WTC11 (cell line): ENCODE results near the gene NCK1. TPM values are rescaled to one million over a fixed set of nuclear protein-coding genes. Genes with fewer than 3 reads are reported as not detected.

ENCODE experiments used
- ATAC-seq: fragments of 200-7000 bp; cut with Tn5 transposase; 2 replicates; pipeline ENCODE4 v1.10.0; 2021; ENCODE audit warnings: mild to moderate bottlenecking, moderate library complexity
- CTCF ChIA-PET: fragments of 300-600 bp; sonication (Branson Sonifier 250); formaldehyde crosslinking; loops from one replicate; lab custom pipeline; 2021; ENCODE audit warnings: antibody characterized with exemption; lab: Charles Lee
- POLR2A ChIA-PET: fragments of 350-600 bp; sonication (Branson Sonifier 250); formaldehyde crosslinking; loops from one replicate; lab custom pipeline; 2021; ENCODE audit warnings: antibody characterized with exemption; lab: Charles Lee
- DNase-seq: peaks from one replicate; pipeline ENCODE4 v3.0.0; 2021; ENCODE audit warnings: low spot score
- H3K27ac Mint-ChIP-seq: 2 replicates; pipeline ENCODE4 v1.8.0; 2021; ENCODE audit warnings: mixed read lengths
- H3K27me3 Mint-ChIP-seq: 2 replicates; pipeline ENCODE4 v1.8.0; 2021; ENCODE audit warnings: low read depth, mild to moderate bottlenecking, moderate library complexity, mixed read lengths
- H3K36me3 Mint-ChIP-seq: 2 replicates; pipeline ENCODE4 v1.8.0; 2021; ENCODE audit warnings: mixed read lengths
- H3K4me1 Mint-ChIP-seq: 2 replicates; pipeline ENCODE4 v1.8.0; 2022; ENCODE audit warnings: mixed read lengths
- H3K4me3 Mint-ChIP-seq: 2 replicates; pipeline ENCODE4 v1.8.0; 2021; ENCODE audit warnings: mild to moderate bottlenecking, moderate library complexity, mixed read lengths
- H3K9me3 Mint-ChIP-seq: 2 replicates; pipeline ENCODE4 v1.8.0; 2021; ENCODE audit warnings: mixed read lengths
- AFF4 ChIP-seq: sonication (generic); formaldehyde crosslinking; IDR thresholded peaks from 2 replicates; pipeline ENCODE4 v1.8.1; 2023; ENCODE audit warnings: mild to moderate bottlenecking, missing genetic modification reagents, borderline replicate concordance
- ATF2 ChIP-seq: sonication (generic); formaldehyde crosslinking; IDR thresholded peaks from 2 replicates; pipeline ENCODE4 v1.8.1; 2022; ENCODE audit warnings: low read depth, missing genetic modification reagents, borderline replicate concordance
- CREB1 ChIP-seq: sonication (generic); formaldehyde crosslinking; IDR thresholded peaks from 2 replicates; pipeline ENCODE4 v1.8.0; 2023; ENCODE audit warnings: mild to moderate bottlenecking, missing genetic modification reagents
- ERG ChIP-seq: fragments of 250-450 bp; sonication (Bioruptor Pico); IDR thresholded peaks from 2 replicates; pipeline ENCODE4 v1.8.0; 2021; ENCODE audit warnings: mild to moderate bottlenecking
- ESRRA ChIP-seq: sonication (generic); formaldehyde crosslinking; IDR thresholded peaks from 2 replicates; pipeline ENCODE4 v1.8.1; 2022; ENCODE audit warnings: mild to moderate bottlenecking, missing genetic modification reagents, borderline replicate concordance
- JUN ChIP-seq: sonication (generic); formaldehyde crosslinking; IDR thresholded peaks from 2 replicates; pipeline ENCODE4 v1.8.0; 2023; ENCODE audit warnings: mild to moderate bottlenecking, missing genetic modification reagents
- NFE2L1 ChIP-seq: sonication (generic); formaldehyde crosslinking; IDR thresholded peaks from 2 replicates; pipeline ENCODE4 v1.8.1; 2023; ENCODE audit warnings: missing genetic modification reagents
- NFYB ChIP-seq: sonication (generic); formaldehyde crosslinking; conservative IDR thresholded peaks from 2 replicates; pipeline ENCODE4 v1.8.0; 2022; ENCODE audit warnings: low read depth, missing genetic modification reagents
- NR2C2 ChIP-seq: sonication (generic); formaldehyde crosslinking; IDR thresholded peaks from 2 replicates; pipeline ENCODE4 v1.8.0; 2022; ENCODE audit warnings: mild to moderate bottlenecking, missing genetic modification reagents
- PRDM15 ChIP-seq: sonication (generic); formaldehyde crosslinking; IDR thresholded peaks from 2 replicates; pipeline ENCODE4 v1.8.0; 2022; ENCODE audit warnings: missing genetic modification reagents
- STAT6 ChIP-seq: sonication (generic); formaldehyde crosslinking; conservative IDR thresholded peaks from 2 replicates; pipeline ENCODE4 v1.8.1; 2023; ENCODE audit warnings: mild to moderate bottlenecking, low read depth, missing genetic modification reagents, moderate library complexity
- ZBTB43 ChIP-seq: sonication (generic); formaldehyde crosslinking; IDR thresholded peaks from 2 replicates; pipeline ENCODE4 v1.8.1; 2023; ENCODE audit warnings: mild to moderate bottlenecking, missing genetic modification reagents
- ZNF121 ChIP-seq: sonication (generic); formaldehyde crosslinking; IDR thresholded peaks from 2 replicates; pipeline ENCODE4 v1.8.0; 2023; ENCODE audit warnings: missing genetic modification reagents
- ZNF138 ChIP-seq: sonication (generic); formaldehyde crosslinking; conservative IDR thresholded peaks from 2 replicates; pipeline ENCODE4 v1.8.1; 2022; ENCODE audit warnings: mild to moderate bottlenecking, moderate library complexity, missing genetic modification reagents
- ZNF263 ChIP-seq: sonication (generic); formaldehyde crosslinking; IDR thresholded peaks from 2 replicates; pipeline ENCODE4 v1.8.1; 2022; ENCODE audit warnings: low read depth, mild to moderate bottlenecking, moderate library complexity, missing genetic modification reagents
- ZNF317 ChIP-seq: sonication (generic); formaldehyde crosslinking; IDR thresholded peaks from 2 replicates; pipeline ENCODE4 v1.8.1; 2023; ENCODE audit warnings: low read depth, mild to moderate bottlenecking, moderate library complexity, missing genetic modification reagents, borderline replicate concordance
- ZNF512 ChIP-seq: sonication (generic); formaldehyde crosslinking; IDR thresholded peaks from 2 replicates; pipeline ENCODE4 v1.8.1; 2022; ENCODE audit warnings: missing genetic modification reagents, borderline replicate concordance
- ZNF671 ChIP-seq: fragments of 250-450 bp; sonication (Bioruptor Pico); IDR thresholded peaks from 2 replicates; pipeline ENCODE4 v1.8.0; 2021; ENCODE audit warnings: mild to moderate bottlenecking
- total RNA-seq: library from RNA; stranded (reverse); gene quantifications from 3 replicates; pipeline ENCODE4 v1.2.3, GENCODE V29; 2021

Gene NCK1
- total RNA-seq, 1 experiment from 2014 or later = 28.9 TPM

- no peak for TF ChIP-seq ZNF512 (CRISPR knock-in tag)
- no peak for TF ChIP-seq CREB1 (CRISPR knock-in tag)
- no peak for TF ChIP-seq ERG (CRISPR knock-in tag)
- no peak for TF ChIP-seq STAT6 (CRISPR knock-in tag)
- no peak for TF ChIP-seq ESRRA (CRISPR knock-in tag)
- no peak for TF ChIP-seq NFE2L1 (CRISPR knock-in tag)
- no peak for TF ChIP-seq PRDM15 (CRISPR knock-in tag)
- no peak for TF ChIP-seq NR2C2 (CRISPR knock-in tag)
- TF ChIP-seq ZNF121 = no peak
- no peak for TF ChIP-seq ZNF671 (CRISPR knock-in tag)
These were observed 46.3 kb downstream of the NCK1 start (continued) for GRCh38 chr3:136908297-136908696.

GRCh38 chr3:136909187-136909586 lies 47.2 kb downstream of the NCK1 start:
- ChIA-PET POLR2A (no interaction called here), CTCF (no interaction called here)
- no peaks in the 10 kb centered on the region for H3K27me3 Mint-ChIP-seq
- no peaks in the 10 kb centered on the region for H3K9me3 Mint-ChIP-seq
- H3K27ac Mint-ChIP-seq = peak overlapping the region; percentile 33
- TF ChIP-seq NFYB (CRISPR knock-in tag) (no peak), ZNF317 (CRISPR knock-in tag) (no peak)
- H3K36me3 Mint-ChIP-seq = no peaks in the 10 kb centered on the region
- peaks cover 67% of the 10 kb centered on the region for H3K4me1 Mint-ChIP-seq
- ATAC-seq = no peak
- H3K4me3 Mint-ChIP-seq = no peak overlapping the region
- DNase-seq = no peak

GRCh38 chr3:136910697-136911096 lies 48.7 kb downstream of the NCK1 start:
- no peak overlapping the region for H3K27ac Mint-ChIP-seq
- ATAC-seq = no peak
- peaks cover 80% of the 10 kb centered on the region for H3K4me1 Mint-ChIP-seq
- no peaks in the 10 kb centered on the region for H3K27me3 Mint-ChIP-seq
- CTCF ChIA-PET = interaction anchor here (0.6 to 1.7 kb wide), 3 partner anchors 8 to 740 kb away, joined by 4 to 7 read pairs (median 4); partner anchors contain the start of gene STAG1
- no peak overlapping the region for H3K4me3 Mint-ChIP-seq
- POLR2A ChIA-PET = no interaction called here
- H3K9me3 Mint-ChIP-seq = no peaks in the 10 kb centered on the region
- H3K36me3 Mint-ChIP-seq = no peaks in the 10 kb centered on the region
- DNase-seq = no peak
- TF ChIP-seq ZNF138 (no peak), ZNF317 (CRISPR knock-in tag) (no peak), AFF4 (CRISPR knock-in tag) (no peak), ZNF263 (CRISPR knock-in tag) (no peak), ZBTB43 (CRISPR knock-in tag) (no peak), ATF2 (CRISPR knock-in tag) (no peak), JUN (no peak)
